Parathyroid adenoma (tissue), 2 donors: ENCODE measurements around the gene SIGLEC11.

Experiments
- H2AFZ ChIP-seq: fragments of 300-600 bp; sonication (generic); one replicate; pipeline ENCODE4 v1.7.0; 2017; ENCODE audit warnings: antibody characterized with exemption, mild to moderate bottlenecking
- H3K27ac ChIP-seq: fragments of 300-600 bp; sonication (generic); one replicate; pipeline ENCODE4 v1.7.0; 2017
- H3K27me3 ChIP-seq: fragments of 300-600 bp; sonication (generic); one replicate; pipeline ENCODE4 v1.7.0; 2017; ENCODE audit warnings: low read length; ENCODE audit not compliant: control insufficient read depth, insufficient read depth
- H3K36me3 ChIP-seq: fragments of 300-600 bp; sonication (generic); one replicate; pipeline ENCODE4 v1.7.0; 2017; ENCODE audit warnings: low read length; ENCODE audit not compliant: control insufficient read depth, insufficient read depth
- H3K4me1 ChIP-seq: fragments of 300-600 bp; sonication (generic); one replicate; pipeline ENCODE4 v1.7.0; 2017; ENCODE audit warnings: control low read depth
- H3K4me2 ChIP-seq: fragments of 300-600 bp; sonication (generic); one replicate; pipeline ENCODE4 v1.7.0; 2017; ENCODE audit warnings: low read length
- H3K4me3 ChIP-seq: fragments of 300-600 bp; sonication (generic); one replicate; pipeline ENCODE4 v1.7.0; 2017; ENCODE audit warnings: low read depth, low read length
- H3K79me2 ChIP-seq: fragments of 300-600 bp; sonication (generic); one replicate; pipeline ENCODE4 v1.7.0; 2017; ENCODE audit warnings: control low read depth
- H3K9ac ChIP-seq: fragments of 300-600 bp; sonication (generic); one replicate; pipeline ENCODE4 v1.7.0; 2017; ENCODE audit warnings: mild to moderate bottlenecking
- H3K9me3 ChIP-seq: fragments of 300-600 bp; sonication (generic); one replicate; pipeline ENCODE4 v1.7.0; 2017; ENCODE audit warnings: low read length; ENCODE audit not compliant: control insufficient read depth
- CTCF ChIP-seq: fragments of 300-600 bp; sonication (generic); IDR thresholded peaks from one replicate; pipeline ENCODE4 v1.7.0; 2017; ENCODE audit warnings: antibody characterized with exemption, mild to moderate bottlenecking
- donor health status: primary hyperparathyroidism.

The SIGLEC11 gene

GRCh38 chr19:49977881-49978280, 16.9 kb upstream of the SIGLEC11 start:
- H3K36me3 ChIP-seq = no peaks in the 10 kb centered on the region
- H3K9ac ChIP-seq = no peak overlapping the region
- no peaks in the 10 kb centered on the region for H3K79me2 ChIP-seq
- no peak overlapping the region for H3K27ac ChIP-seq
- no peak for TF ChIP-seq CTCF
- H2AFZ ChIP-seq = no peak overlapping the region
- no peaks in the 10 kb centered on the region for H3K27me3 ChIP-seq
- no peaks in the 10 kb centered on the region for H3K4me1 ChIP-seq
- no peak overlapping the region for H3K4me3 ChIP-seq
- H3K9me3 ChIP-seq = no peaks in the 10 kb centered on the region
- H3K4me2 ChIP-seq = no peak overlapping the region

- no peak for TF ChIP-seq CTCF
- Histone ChIP-seq H3K36me3 (no peaks in the 10 kb centered on the region), H3K4me2 (no peak overlapping the region), H3K4me3 (no peak overlapping the region), H3K4me1 (peaks cover 5% of the 10 kb centered on the region), H3K27me3 (no peaks in the 10 kb centered on the region), H3K9me3 (no peaks in the 10 kb centered on the region), H3K9ac (no peak overlapping the region), H3K79me2 (no peaks in the 10 kb centered on the region), H3K27ac (no peak overlapping the region), H2AFZ (no peak overlapping the region)
Observed at GRCh38 chr19:49977076-49977475, 16.1 kb upstream of the SIGLEC11 start.

- no peak overlapping the region for H3K4me3 ChIP-seq
- no peak for TF ChIP-seq CTCF
- no peak overlapping the region for H3K27ac ChIP-seq
- H3K27me3 ChIP-seq = no peaks in the 10 kb centered on the region
- no peak overlapping the region for H3K4me2 ChIP-seq
- H3K9ac ChIP-seq = no peak overlapping the region
- no peaks in the 10 kb centered on the region for H3K79me2 ChIP-seq
- no peaks in the 10 kb centered on the region for H3K36me3 ChIP-seq
- peaks cover 7% of the 10 kb centered on the region for H3K4me1 ChIP-seq
- H2AFZ ChIP-seq = no peak overlapping the region
- no peaks in the 10 kb centered on the region for H3K9me3 ChIP-seq
Observed at GRCh38 chr19:49976496-49976895, 15.5 kb upstream of the SIGLEC11 start.

GRCh38 chr19:49975051-49975450, 14.1 kb upstream of the SIGLEC11 start:
- Histone ChIP-seq H3K4me2 (no peak overlapping the region), H3K27me3 (no peaks in the 10 kb centered on the region), H3K4me1 (peaks cover 7% of the 10 kb centered on the region), H3K27ac (no peak overlapping the region), H3K36me3 (no peaks in the 10 kb centered on the region), H3K9ac (no peak overlapping the region), H3K79me2 (no peaks in the 10 kb centered on the region), H3K9me3 (no peaks in the 10 kb centered on the region), H2AFZ (no peak overlapping the region), H3K4me3 (no peak overlapping the region)
- TF ChIP-seq CTCF = no peak

GRCh38 chr19:49973987-49974386, 13.0 kb upstream of the SIGLEC11 start:
- no peaks in the 10 kb centered on the region for H3K27me3 ChIP-seq
- H2AFZ ChIP-seq = no peak overlapping the region
- H3K9ac ChIP-seq = no peak overlapping the region
- H3K4me2 ChIP-seq = no peak overlapping the region
- H3K27ac ChIP-seq = no peak overlapping the region
- no peak for TF ChIP-seq CTCF
- H3K4me3 ChIP-seq = no peak overlapping the region
- no peaks in the 10 kb centered on the region for H3K79me2 ChIP-seq
- peaks cover 7% of the 10 kb centered on the region for H3K4me1 ChIP-seq
- H3K9me3 ChIP-seq = no peaks in the 10 kb centered on the region
- no peaks in the 10 kb centered on the region for H3K36me3 ChIP-seq
